ENCODE results near the gene ACP3. TPM values are rescaled to one million over a fixed set of nuclear protein-coding genes. Genes with fewer than 3 reads are reported as not detected.
"Not testable (repeated sequence)": the region's sequence is repeated elsewhere in the genome, so short reads cannot be mapped to it uniquely, and the experiment has no call there.

The ACP3 gene
- 0.27 TPM for total RNA-seq

- peak in 2 of 3 donors; percentile 41 to 83 for DNase-seq (ENCODE audit: low read depth in 2 of 3, low spot score in 2 of 3)
Observed at GRCh38 chr3:132317229-132317948, at the start of gene ACP3. TSS of gene ACP3 (plus strand) at chr3:132317407. CDS start at chr3:132317457, 50 bp downstream.

GRCh38 chr3:132268956-132269355 lies 48.3 kb upstream of the ACP3 start:
- peak in 2 of 3 donors; percentile 27 to 55 for DNase-seq (ENCODE audit: low read depth in 2 of 3, low spot score in 2 of 3)

- no peak for DNase-seq (ENCODE audit: low read depth in 2 of 3, low spot score in 2 of 3)
Observed at GRCh38 chr3:132273036-132273435, 44.2 kb upstream of the ACP3 start.

DNA sequence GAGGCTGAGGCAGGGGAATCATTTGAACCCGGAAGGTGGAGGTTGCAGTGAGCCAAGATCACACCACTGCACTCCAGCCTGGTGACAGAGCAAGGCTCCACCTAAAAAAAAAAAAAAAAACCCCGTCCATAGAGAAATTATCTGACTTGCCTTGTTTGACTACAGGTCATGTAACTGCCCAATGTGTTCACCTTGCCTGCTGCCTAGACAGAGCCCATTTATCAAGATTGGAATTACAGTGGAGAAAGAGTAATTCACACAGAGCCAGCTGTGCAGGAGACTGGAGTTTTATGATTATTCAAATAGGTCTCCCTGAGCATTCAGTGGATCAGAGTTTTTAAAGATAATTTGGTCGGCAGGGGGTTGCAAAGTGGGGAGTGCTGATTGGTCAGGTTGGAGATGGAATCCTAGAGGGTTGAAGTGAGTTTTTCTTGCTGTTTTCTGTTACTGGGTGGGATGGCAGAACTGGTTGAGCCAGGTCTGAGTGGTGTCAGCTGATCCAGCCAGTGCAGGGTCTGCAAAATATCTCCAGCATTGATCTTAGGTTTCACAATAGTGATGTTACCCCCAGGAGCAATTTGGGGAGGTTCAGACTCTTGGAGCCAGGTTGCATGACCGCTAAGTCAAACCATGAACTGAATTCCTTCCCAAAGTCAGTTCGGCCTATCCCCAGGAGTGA lies 40.8 kb upstream of the ACP3 start:
- DNase-seq (ENCODE audit: low read depth in 2 of 3, low spot score in 2 of 3): no peak

DNA sequence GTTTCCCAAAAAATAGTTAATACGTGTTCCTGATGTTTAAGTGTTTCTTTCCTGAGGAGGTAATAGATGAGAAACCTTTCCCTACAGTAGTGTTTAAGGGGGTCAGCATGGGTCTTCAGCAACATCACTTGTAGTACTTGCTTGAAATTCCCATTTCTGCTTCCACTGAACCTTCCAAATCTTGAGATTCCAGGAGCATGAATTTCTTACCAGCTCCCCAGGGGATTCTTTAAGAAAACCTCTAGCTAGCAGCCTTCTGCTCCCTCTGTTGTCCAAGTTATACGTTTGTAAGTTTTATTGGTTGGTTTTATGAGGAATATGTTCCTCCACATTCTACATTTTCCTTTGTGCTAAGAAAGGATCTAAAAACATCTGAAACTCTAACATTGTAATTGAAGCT lies 38.2 kb upstream of the ACP3 start:
- no peak for DNase-seq (ENCODE audit: low read depth in 2 of 3, low spot score in 2 of 3)

DNA sequence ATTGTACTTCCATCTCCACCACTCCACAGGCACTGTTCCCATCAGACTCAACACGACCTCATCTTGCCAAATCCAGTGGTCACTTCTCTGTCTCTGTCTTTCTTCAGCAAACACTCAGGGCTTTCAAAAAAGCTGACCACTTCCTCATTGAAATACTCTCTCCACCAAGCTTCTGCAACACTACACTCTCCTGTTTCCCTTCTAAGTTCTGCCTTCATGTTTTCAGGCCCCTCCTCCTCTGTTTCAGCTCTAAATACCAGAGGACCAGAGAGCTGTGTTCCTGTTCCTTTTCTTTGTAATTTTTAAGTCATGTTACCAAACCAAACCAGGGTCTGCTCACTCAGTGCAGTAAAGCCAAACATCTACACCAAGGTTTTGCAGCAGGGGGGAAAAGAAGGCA lies 33.8 kb upstream of the ACP3 start:
- DNase-seq (ENCODE audit: low read depth in 2 of 3, low spot score in 2 of 3): peak in 2 of 3 donors; percentile 14 to 61

DNA sequence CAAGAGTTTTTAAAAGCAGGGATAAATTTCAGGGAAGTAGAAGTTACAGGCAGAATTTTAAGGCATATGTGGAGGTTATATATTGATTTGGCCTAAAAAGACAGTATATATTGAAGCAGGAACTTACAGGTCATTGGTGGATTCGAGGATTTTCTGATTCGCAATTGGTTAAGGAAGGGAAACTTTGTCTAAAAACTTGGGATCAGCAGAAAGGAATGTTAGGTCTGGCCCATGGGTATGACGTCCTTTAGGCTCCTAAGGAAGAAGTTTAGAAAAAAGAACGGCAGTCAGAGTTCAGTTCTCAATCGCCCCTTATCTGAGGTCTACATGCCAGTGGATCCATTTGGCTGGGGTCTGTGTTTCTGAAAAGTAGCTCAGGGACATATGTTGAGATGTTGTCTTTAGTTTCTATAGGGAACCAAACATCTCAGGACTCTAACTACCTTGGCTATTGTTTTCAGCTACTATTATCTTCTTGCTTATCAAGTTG lies 33.2 kb upstream of the ACP3 start:
- DNase-seq (ENCODE audit: low read depth in 2 of 3, low spot score in 2 of 3): no peak

- no peak for DNase-seq (ENCODE audit: low read depth in 2 of 3, low spot score in 2 of 3)
Observed at GRCh38 chr3:132284781-132285619, 32.2 kb upstream of the ACP3 start.

DNA sequence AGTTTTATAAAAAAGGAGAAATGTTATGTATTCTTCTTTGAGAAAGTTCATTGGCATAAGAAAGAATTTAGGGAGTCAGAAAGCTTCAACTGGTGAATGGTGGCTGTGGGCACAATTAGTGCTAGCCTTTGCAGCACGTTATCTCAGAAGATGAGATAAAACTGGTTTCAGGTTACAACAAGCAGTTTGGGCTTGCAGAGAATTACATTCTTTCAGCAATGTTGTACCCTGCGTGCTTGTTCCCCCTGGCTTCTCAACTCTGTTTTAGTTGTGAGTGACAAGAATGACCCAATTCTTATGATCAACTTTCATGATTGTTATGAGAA lies 31.6 kb upstream of the ACP3 start:
- DNase-seq (ENCODE audit: low read depth in 2 of 3, low spot score in 2 of 3): no peak

- DNase-seq (ENCODE audit: low read depth in 2 of 3, low spot score in 2 of 3): no peak
Observed at GRCh38 chr3:132286035-132286434, 31.2 kb upstream of the ACP3 start.

DNA sequence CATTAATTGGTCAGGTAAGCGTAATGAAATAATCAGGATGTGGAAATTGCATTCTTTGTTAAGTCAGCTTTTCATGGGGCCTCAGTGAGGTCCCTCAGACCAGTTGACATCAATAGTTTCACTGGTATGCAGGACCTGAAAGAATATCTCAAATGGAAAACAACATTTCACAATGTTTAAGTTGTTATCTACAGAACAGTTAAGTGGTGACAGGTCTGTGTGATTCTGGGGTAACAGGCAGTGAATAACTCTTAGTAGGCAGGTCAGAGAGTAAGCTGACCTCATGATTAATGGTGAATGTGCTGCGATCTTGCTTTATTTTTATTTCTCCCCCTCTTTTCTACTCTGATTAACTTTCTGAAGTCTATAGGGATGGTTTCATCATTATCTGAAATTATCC lies 28.9 kb upstream of the ACP3 start:
- DNase-seq (ENCODE audit: low read depth in 2 of 3, low spot score in 2 of 3): no peak

GRCh38 chr3:132289316-132289715 lies 27.9 kb upstream of the ACP3 start:
- DNase-seq (ENCODE audit: low read depth in 2 of 3, low spot score in 2 of 3): no peak

DNA sequence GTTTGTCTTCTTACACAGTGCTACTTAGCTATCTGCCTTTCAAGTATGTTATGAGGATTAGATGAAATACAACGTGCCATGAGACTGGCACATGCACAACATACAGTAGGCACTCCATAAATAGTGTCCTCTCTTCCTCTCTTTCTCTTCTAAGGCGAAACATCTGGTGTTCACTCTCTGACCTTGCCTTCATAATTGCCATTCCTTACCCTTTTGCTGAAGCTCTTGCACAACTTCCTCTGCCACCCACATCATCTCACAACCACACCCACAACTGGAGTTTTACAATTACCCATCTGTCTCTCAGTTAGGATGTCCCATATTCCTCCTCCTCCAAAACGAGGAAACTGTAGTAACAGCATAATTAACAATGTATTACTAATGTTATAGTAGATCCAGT lies 26.4 kb upstream of the ACP3 start:
- DNase-seq (ENCODE audit: low read depth in 2 of 3, low spot score in 2 of 3): no peak

GRCh38 chr3:132292042-132292441 lies 25.2 kb upstream of the ACP3 start:
- no peak for DNase-seq (ENCODE audit: low read depth in 2 of 3, low spot score in 2 of 3)

GRCh38 chr3:132293251-132293650 lies 24.0 kb upstream of the ACP3 start:
- DNase-seq (ENCODE audit: low read depth in 2 of 3, low spot score in 2 of 3): no peak

- DNase-seq (ENCODE audit: low read depth in 2 of 3, low spot score in 2 of 3): no peak
Observed at GRCh38 chr3:132294906-132295305, 22.3 kb upstream of the ACP3 start.

DNA sequence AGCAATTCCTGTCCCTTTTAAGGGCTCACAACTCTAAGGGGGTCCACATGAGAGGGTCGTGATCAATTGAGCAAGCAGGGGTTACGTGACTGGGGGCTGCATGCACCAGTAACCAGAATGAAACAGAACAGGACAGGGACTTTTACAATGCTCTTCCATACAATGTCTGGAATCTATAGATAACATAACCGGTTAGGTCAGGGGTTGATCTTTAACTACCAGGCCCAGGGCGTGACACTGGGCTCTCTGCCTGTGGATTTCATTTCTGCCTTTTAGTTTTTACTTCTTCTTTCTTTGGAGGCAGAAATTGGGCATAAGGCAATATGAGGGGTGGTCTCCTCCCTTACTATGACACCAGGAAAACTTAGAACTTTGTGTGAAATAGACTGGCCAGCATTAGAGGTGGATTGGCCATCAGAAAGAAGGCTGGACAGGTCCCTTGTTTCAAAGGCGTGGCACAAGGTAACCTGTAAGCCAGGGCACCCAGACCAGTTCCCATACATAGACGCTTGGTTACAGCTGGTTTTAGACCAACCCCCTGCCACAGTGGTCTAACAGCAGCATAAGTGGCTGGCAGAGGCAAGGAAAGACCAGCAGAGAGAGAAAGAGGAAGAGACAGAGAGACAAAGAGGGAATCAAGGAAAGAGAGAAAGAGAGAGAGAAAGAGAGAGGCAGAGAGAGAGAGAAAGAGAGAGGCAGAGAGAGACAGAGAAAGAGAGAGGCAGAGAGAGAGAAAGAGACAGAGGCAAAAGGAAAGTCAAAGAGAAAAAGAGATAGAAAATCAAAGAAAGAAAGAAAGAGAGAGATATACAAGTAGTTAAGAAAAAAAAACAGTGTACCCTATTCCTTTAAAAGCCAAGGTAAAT lies 13.6 kb upstream of the ACP3 start:
- not testable (repeated sequence) for DNase-seq (ENCODE audit: low read depth in 2 of 3, low spot score in 2 of 3)

DNA sequence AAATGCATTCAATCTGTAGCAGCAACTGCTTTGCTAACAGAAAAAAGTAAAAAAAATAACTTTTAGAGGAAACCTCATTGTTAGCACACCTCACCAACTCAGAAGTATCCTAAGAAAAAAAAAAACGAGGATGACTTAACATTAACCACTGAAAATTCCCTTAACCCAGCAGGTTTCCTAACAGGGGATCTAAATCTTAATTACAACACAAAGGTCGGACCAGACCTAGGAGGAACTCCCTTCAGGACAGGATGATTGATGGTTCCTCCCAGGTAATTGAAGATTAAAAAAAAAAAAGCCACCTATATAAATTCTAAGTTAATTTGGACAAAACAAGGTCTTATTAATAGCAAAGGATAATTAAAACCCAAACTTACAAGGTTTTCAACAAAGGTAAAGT lies 12.9 kb upstream of the ACP3 start:
- DNase-seq (ENCODE audit: low read depth in 2 of 3, low spot score in 2 of 3): not testable (repeated sequence)

DNA sequence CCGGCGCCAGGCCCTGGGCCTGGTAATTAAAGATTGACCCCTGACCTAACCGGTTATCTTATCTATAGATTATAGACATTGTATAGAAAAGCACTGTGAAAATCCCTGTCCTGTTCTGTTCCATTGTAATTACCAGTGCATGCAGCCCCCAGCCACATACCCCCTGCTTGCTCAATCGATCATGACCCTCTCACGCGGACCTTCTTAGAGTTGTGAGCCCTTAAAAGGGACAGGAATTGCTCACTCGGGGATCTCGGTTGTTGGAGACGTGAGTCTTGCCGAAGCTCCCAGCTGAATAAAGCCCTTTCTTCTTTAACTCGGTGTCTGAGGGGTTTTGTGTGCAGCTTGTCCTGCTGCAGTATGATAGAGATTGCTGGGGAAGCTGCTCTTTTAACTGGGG lies 7.2 kb upstream of the ACP3 start:
- not testable (repeated sequence) for DNase-seq (ENCODE audit: low read depth in 2 of 3, low spot score in 2 of 3)

- DNase-seq (ENCODE audit: low read depth in 2 of 3, low spot score in 2 of 3): no peak
Observed at GRCh38 chr3:132311316-132311715, 5.9 kb upstream of the ACP3 start.

All from hematopoietic multipotent progenitor cell (in vitro differentiated cells).